Thyroid gland (tissue), 4 donors: ENCODE measurements around the gene ANO2.

Experiments
- CTCF ChIP-seq, 6 experiments: fragments of 200-600 bp in 3 of 6; fragments of 450-650 bp in 3 of 6; sonication (generic) in 3 of 6; IDR thresholded peaks; one replicate each; pipeline ENCODE4 v1.5.1; 2016 to 2019; ENCODE audit warnings: antibody characterized with exemption in 6 of 6, mild to moderate bottlenecking in 2 of 6, inconsistent platforms in 1 of 6, moderate library complexity in 1 of 6
- POLR2A ChIP-seq, 2 donors: fragments of 450-650 bp; IDR thresholded peaks; one replicate each; pipeline ENCODE4 v1.6.1; 2017; ENCODE audit warnings: antibody characterized with exemption in 2 of 2, mild to moderate bottlenecking in 2 of 2, moderate library complexity in 1 of 2

DNA sequence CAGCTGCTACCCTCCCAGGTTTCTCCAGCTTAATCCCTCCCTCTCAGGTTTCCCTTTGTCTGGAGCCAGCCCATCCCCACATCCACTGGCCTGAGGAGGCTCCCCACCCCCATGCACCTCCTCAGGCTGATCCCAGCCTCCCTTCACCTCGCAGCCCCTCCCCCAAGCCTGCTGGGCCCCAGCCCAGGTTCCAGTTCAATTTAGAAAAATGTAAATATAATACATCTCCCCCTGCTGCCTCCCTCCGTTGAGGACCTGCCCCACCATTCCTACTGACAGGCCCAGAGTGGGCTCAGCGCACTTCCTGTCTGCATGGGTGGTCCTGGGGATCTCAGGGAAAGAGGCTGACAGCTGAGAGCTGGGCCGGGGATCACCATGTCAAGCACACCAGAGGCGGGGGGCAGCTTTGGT lies 357.3 kb downstream of the ANO2 start:
- TF ChIP-seq POLR2A (IDR thresholded peaks at IDR 0.05) (no peak), CTCF (IDR thresholded peaks at IDR 0.05) (no peak)
